ENCODE measurements around the gene ARHGEF11.

The ARHGEF11 gene

GRCh38 chr1:156923670-156924477, 121.7 kb downstream of the ARHGEF11 start:
- H3K27me3 ChIP-seq (replicated peaks) = peaks cover 26% of the 10 kb centered on the region

GRCh38 chr1:156922986-156923669, 122.4 kb downstream of the ARHGEF11 start:
- Histone ChIP-seq H3K36me3 (replicated peaks) (no peaks in the 10 kb centered on the region), H3K4me3 (ENCODE audit: low read depth, low read length) (no peak overlapping the region), H3K27ac (no peak overlapping the region), H3K27me3 (replicated peaks) (peaks cover 26% of the 10 kb centered on the region)
- TF ChIP-seq CTCF (IDR thresholded peaks at IDR 0.05; ENCODE audit: low read depth, low read length, missing control alignments) = no peak
- in situ Hi-C loops (cut with HindIII; ENCODE audit: low pct_ligation_motif_present, low sequenced_read_pairs) = no loop called here
- DNase-seq = no peak

More at GRCh38 chr1:156923670-156924477, 121.7 kb downstream of the ARHGEF11 start:
- Histone ChIP-seq H3K4me3 (ENCODE audit: low read depth, low read length) (no peak overlapping the region), H3K27ac (no peak overlapping the region), H3K36me3 (replicated peaks) (no peaks in the 10 kb centered on the region)
- no peak for DNase-seq
- TF ChIP-seq CTCF (IDR thresholded peaks at IDR 0.05; ENCODE audit: low read depth, low read length, missing control alignments) = no peak
- in situ Hi-C loops (cut with HindIII; ENCODE audit: low pct_ligation_motif_present, low sequenced_read_pairs) = no loop called here

GRCh38 chr1:156921053-156921529, 124.5 kb downstream of the ARHGEF11 start:
- H3K36me3 ChIP-seq (replicated peaks) = no peaks in the 10 kb centered on the region
- no peak overlapping the region for H3K4me3 ChIP-seq (ENCODE audit: low read depth, low read length)
- no peak for TF ChIP-seq CTCF (IDR thresholded peaks at IDR 0.05; ENCODE audit: low read depth, low read length, missing control alignments)
- H3K27me3 ChIP-seq (replicated peaks) = peaks cover 26% of the 10 kb centered on the region
- no peak overlapping the region for H3K27ac ChIP-seq
- in situ Hi-C loops (cut with HindIII; ENCODE audit: low pct_ligation_motif_present, low sequenced_read_pairs) = no loop called here
- no peak for DNase-seq

- peaks cover 26% of the 10 kb centered on the region for H3K27me3 ChIP-seq (replicated peaks)
- DNase-seq = peak; percentile 56
- peaks cover under 1% of the 10 kb centered on the region for H3K36me3 ChIP-seq (replicated peaks)
- H3K27ac ChIP-seq = no peak within 1 kb of the TSS
- in situ Hi-C loops (cut with HindIII; ENCODE audit: low pct_ligation_motif_present, low sequenced_read_pairs) = no loop called here
- peak within 1 kb of the TSS; percentile 33 for H3K4me3 ChIP-seq (ENCODE audit: low read depth, low read length)
- peak; percentile 77 for TF ChIP-seq CTCF (IDR thresholded peaks at IDR 0.05; ENCODE audit: low read depth, low read length, missing control alignments)
Observed at GRCh38 chr1:156920233-156921052, 125.1 kb downstream of the ARHGEF11 start, which contains the start of gene LRRC71. TSS of gene LRRC71 (plus strand) at chr1:156920632. CDS start at chr1:156920804, 172 bp downstream.

GRCh38 chr1:156914440-156914856, 131.1 kb downstream of the ARHGEF11 start:
- no peaks in the 10 kb centered on the region for H3K27me3 ChIP-seq (replicated peaks)
- in situ Hi-C loops (cut with HindIII; ENCODE audit: low pct_ligation_motif_present, low sequenced_read_pairs) = no loop called here
- no peak overlapping the region for H3K27ac ChIP-seq
- H3K36me3 ChIP-seq (replicated peaks) = peaks cover 29% of the 10 kb centered on the region
- peak; percentile 84 for DNase-seq
- TF ChIP-seq CTCF (IDR thresholded peaks at IDR 0.05; ENCODE audit: low read depth, low read length, missing control alignments) = no peak
- no peak overlapping the region for H3K4me3 ChIP-seq (ENCODE audit: low read depth, low read length)

Data from brain microvascular endothelial cell (primary cell).